Keratinocyte (primary cell): ENCODE results near the gene DIPK2A. TPM values are rescaled to one million over a fixed set of nuclear protein-coding genes. Genes with fewer than 3 reads are reported as not detected.

ENCODE experiments used
- DNase-seq: peaks from one replicate; pipeline ENCODE4 v3.0.0-alpha.2; 2011; ENCODE audit warnings: low read depth, missing footprints, low spot score
- FAIRE-seq: peaks from 2 replicates; lab custom pipeline; 2011; peaks lifted over from hg19 to GRCh38; lab: Jason Lieb, UNC
- H2AFZ ChIP-seq: 2 replicates; pipeline ENCODE4 v1.6.0; 2012; ENCODE audit warnings: low read length, control low read depth, inconsistent platforms; ENCODE audit not compliant: control insufficient read depth
- H3K27ac ChIP-seq: 2 replicates; pipeline ENCODE4 v1.5.1; 2011; ENCODE audit warnings: low read length; ENCODE audit not compliant: control insufficient read depth, insufficient read depth
- H3K27me3 ChIP-seq: 3 replicates; pipeline ENCODE4 v1.6.0; 2011; ENCODE audit warnings: low read length; ENCODE audit not compliant: control insufficient read depth, insufficient read depth; ENCODE audit errors: extremely low read depth
- H3K36me3 ChIP-seq, 2 experiments: 2 replicates in 1 of 2; 3 replicates in 1 of 2; pipeline ENCODE4 v1.5.1; 2011; ENCODE audit warnings: low read length in 2 of 2, mild to moderate bottlenecking in 1 of 2; ENCODE audit not compliant: control insufficient read depth in 2 of 2, insufficient read depth in 2 of 2; ENCODE audit errors: extremely low read depth in 1 of 2
- H3K4me1 ChIP-seq: 3 replicates; pipeline ENCODE4 v1.5.1; 2011; ENCODE audit warnings: low read length; ENCODE audit not compliant: control insufficient read depth, insufficient read depth; ENCODE audit errors: extremely low read depth
- H3K4me2 ChIP-seq: 3 replicates; pipeline ENCODE4 v1.6.0; 2011; ENCODE audit warnings: low read depth, low read length; ENCODE audit not compliant: control insufficient read depth, insufficient read depth; ENCODE audit errors: extremely low read depth
- H3K4me3 ChIP-seq, 3 experiments: fragments of 200-600 bp in 1 of 3; sonication (generic) in 1 of 3; 2 replicates in 2 of 3; 3 replicates in 1 of 3; pipeline ENCODE4 v1.5.1; 2011 to 2016; ENCODE audit warnings: low read length in 3 of 3, mild to moderate bottlenecking in 3 of 3, control low read depth in 2 of 3, inconsistent platforms in 1 of 3, low read depth in 1 of 3, mixed read lengths in 1 of 3, mixed run types in 1 of 3, moderate library complexity in 1 of 3; ENCODE audit not compliant: control insufficient read depth in 2 of 3, insufficient read depth in 2 of 3; ENCODE audit errors: extremely low read depth in 1 of 3
- H3K79me2 ChIP-seq: 2 replicates; pipeline ENCODE4 v1.6.0; 2012; ENCODE audit warnings: low read length; ENCODE audit not compliant: control insufficient read depth, insufficient read depth
- H3K9ac ChIP-seq: 3 replicates; pipeline ENCODE4 v1.6.0; 2011; ENCODE audit warnings: low read length; ENCODE audit not compliant: control insufficient read depth, insufficient read depth; ENCODE audit errors: extremely low read depth
- H3K9me1 ChIP-seq: 3 replicates; pipeline ENCODE4 v1.6.0; 2011; ENCODE audit warnings: low read length; ENCODE audit not compliant: control insufficient read depth, insufficient read depth; ENCODE audit errors: extremely low read depth
- H3K9me3 ChIP-seq: 2 replicates; pipeline ENCODE4 v1.5.1; 2012; ENCODE audit warnings: low read depth, low read length; ENCODE audit not compliant: control insufficient read depth
- H4K20me1 ChIP-seq: 3 replicates; pipeline ENCODE4 v1.6.0; 2011; ENCODE audit warnings: low read length; ENCODE audit not compliant: control insufficient read depth, insufficient read depth; ENCODE audit errors: extremely low read depth
- CTCF ChIP-seq, 3 experiments: IDR thresholded peaks in 1 of 3; conservative IDR thresholded peaks in 1 of 3; optimal IDR thresholded peaks in 1 of 3; 2 replicates in 2 of 3; 3 replicates in 1 of 3; pipeline versions ENCODE3 to v1.5.1; 2011; ENCODE audit warnings: low read length in 3 of 3, mild to moderate bottlenecking in 3 of 3, moderate library complexity in 2 of 3, control low read depth in 1 of 3, inconsistent platforms in 1 of 3; ENCODE audit not compliant: insufficient read depth in 2 of 3; ENCODE audit errors: extremely low read depth in 1 of 3
- EZH2 ChIP-seq: IDR thresholded peaks from one replicate; pipeline ENCODE4 v1.6.1; 2012; ENCODE audit warnings: inconsistent platforms, mild to moderate bottlenecking, low read length, moderate library complexity
- dilution Hi-C: fragments of 300-500 bp; cut with MboI; formaldehyde crosslinking; loops from one replicate; pipeline ENCODE4 v1.7.0; 2020; ENCODE audit warnings: low sequenced_read_pairs; ENCODE audit not compliant: extremely low pct_ligation_motif_present
- polyA plus RNA-seq, 5 experiments: library from polyadenylated mRNA; depleted of rRNA in 3 of 5; stranded (reverse) in 3 of 5; stranded (forward) in 1 of 5; unstranded in 1 of 5; fragments of >200 nt; gene quantifications; 1 replicate in 1 of 5; 2 replicates in 3 of 5; 3 replicates in 1 of 5; pipeline versions ENCODE4 v1.2.1 to v1.2.3, GENCODE V29; 2011 to 2012; ENCODE audit warnings: missing spikeins in 2 of 5, low read depth in 1 of 5, low replicate concordance in 1 of 5

The DIPK2A gene
- polyA plus RNA-seq, 1 donor (not counting 4 experiments of a cell fraction or from before 2014, with no cell fraction given) = 7.8 TPM

- H3K27me3 ChIP-seq = no peaks in the 10 kb centered on the region
- no peaks in the 10 kb centered on the region for H3K9me1 ChIP-seq
- peak overlapping the region; percentile 96 for H3K4me2 ChIP-seq
- H3K9me3 ChIP-seq = no peaks in the 10 kb centered on the region
- H3K4me1 ChIP-seq = peaks cover 35% of the 10 kb centered on the region
- H4K20me1 ChIP-seq = no peaks in the 10 kb centered on the region
- dilution Hi-C loops = no loop called here
- peak; percentile 48 for FAIRE-seq
- H3K9ac ChIP-seq = peak overlapping the region; percentile 88
- no peaks in the 10 kb centered on the region for H3K36me3 ChIP-seq
- no peak for DNase-seq
- peak overlapping the region; percentile 77 to 96 (median 94) for H3K4me3 ChIP-seq
- peaks cover 56% of the 10 kb centered on the region for H3K79me2 ChIP-seq
- H3K27ac ChIP-seq = peak overlapping the region; percentile 88
- TF ChIP-seq EZH2 (no peak), CTCF (optimal IDR thresholded peaks at IDR 0.05 in 1 of 3, IDR thresholded peaks at IDR 0.05 in 1 of 3, conservative IDR thresholded peaks at IDR 0.05 in 1 of 3; ENCODE audit: extremely low read depth in 1 of 3, insufficient read depth in 2 of 3, low read length in 3 of 3) (no peak)
- peak overlapping the region; percentile 100 for H2AFZ ChIP-seq
Measured at GRCh38 chr3:143973259-143974021, 1.8 kb downstream of the DIPK2A start.

- H3K9me1 ChIP-seq = no peaks in the 10 kb centered on the region
- no peaks in the 10 kb centered on the region for H3K27me3 ChIP-seq
- peak overlapping the region; percentile 88 for H3K27ac ChIP-seq
- no peak for TF ChIP-seq EZH2
- TF ChIP-seq CTCF (optimal IDR thresholded peaks at IDR 0.05 in 1 of 3, IDR thresholded peaks at IDR 0.05 in 1 of 3, conservative IDR thresholded peaks at IDR 0.05 in 1 of 3; ENCODE audit: extremely low read depth in 1 of 3, insufficient read depth in 2 of 3, low read length in 3 of 3) = no peak
- H3K9me3 ChIP-seq = no peaks in the 10 kb centered on the region
- H3K79me2 ChIP-seq = peaks cover 56% of the 10 kb centered on the region
- no peak for DNase-seq
- H2AFZ ChIP-seq = peak overlapping the region; percentile 20
- peak overlapping the region; percentile 77 to 96 (median 94) for H3K4me3 ChIP-seq
- no peaks in the 10 kb centered on the region for H3K36me3 ChIP-seq
- peak overlapping the region; percentile 88 for H3K9ac ChIP-seq
- H3K4me2 ChIP-seq = peak overlapping the region; percentile 96
- dilution Hi-C loops = no loop called here
- no peak for FAIRE-seq
- H4K20me1 ChIP-seq = no peaks in the 10 kb centered on the region
- peaks cover 35% of the 10 kb centered on the region for H3K4me1 ChIP-seq
Measured at GRCh38 chr3:143974271-143975238, 2.9 kb downstream of the DIPK2A start.
